ENCODE measurements around the gene TPCN1.

The TPCN1 gene

GRCh38 chr12:113263431-113263963 lies 42.2 kb downstream of the TPCN1 start:
- DNase-seq: no peak

DNA sequence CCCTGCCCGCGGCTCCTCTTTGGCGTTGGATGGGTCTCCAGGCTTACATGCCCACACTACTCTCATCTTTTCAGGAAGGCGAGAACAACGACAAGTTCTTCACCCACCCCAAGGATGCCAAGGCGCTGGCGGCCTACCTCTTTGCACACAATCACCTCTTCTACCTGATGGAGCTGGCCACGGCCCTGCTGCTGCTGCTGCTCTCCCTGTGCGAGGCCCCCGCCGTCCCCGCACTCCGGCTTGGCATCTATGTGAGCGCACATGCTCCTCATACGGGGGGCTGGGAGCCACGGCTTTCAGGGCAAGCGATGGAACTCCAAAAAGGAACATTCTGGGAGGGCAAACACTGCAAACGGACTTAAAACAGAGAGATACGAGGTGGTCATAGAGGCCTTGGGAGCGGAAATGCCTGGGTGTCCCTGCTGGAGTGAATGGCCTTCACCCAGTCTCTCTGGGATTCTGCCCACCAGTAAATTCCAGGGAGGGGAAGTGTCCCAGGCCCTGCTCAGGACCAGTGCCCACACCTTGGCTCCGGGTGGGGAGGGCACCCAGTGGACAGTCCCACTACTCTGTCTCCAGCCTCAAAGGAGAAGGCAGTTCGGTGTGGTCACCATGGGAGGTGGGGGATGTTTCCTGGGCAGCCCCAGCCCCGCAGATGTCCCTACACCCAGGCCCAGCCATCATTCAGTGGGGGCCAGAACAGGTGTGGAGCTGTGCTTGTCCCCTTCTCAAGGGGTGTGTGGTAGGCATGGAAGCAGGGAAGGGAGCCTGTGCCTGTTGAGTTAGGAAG lies 45.0 kb downstream of the TPCN1 start:
- no peak for DNase-seq

DNA sequence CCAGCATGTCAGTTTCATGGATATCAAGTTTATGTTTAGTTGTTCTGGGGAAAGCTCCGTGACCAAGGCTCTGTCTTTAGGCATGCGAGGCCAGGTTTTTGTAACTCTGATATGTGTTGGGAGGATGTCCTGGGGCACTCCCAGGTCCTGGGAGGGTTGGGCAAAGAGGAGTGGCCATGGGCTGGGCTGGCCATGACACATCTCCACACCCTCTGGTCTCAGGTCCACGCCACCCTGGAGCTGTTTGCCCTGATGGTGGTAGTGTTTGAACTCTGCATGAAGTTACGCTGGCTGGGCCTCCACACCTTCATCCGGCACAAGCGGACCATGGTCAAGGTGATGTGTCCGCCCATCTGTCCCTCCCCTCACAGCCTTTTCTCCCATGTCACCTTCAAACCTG lies 46.4 kb downstream of the TPCN1 start:
- no peak for DNase-seq

- no peak for DNase-seq
Measured at GRCh38 chr12:113268136-113268535, 46.9 kb downstream of the TPCN1 start.

- no peak for DNase-seq
Measured at GRCh38 chr12:113268621-113269020, 47.4 kb downstream of the TPCN1 start.

GRCh38 chr12:113269257-113269943 lies 48.1 kb downstream of the TPCN1 start:
- DNase-seq: no peak

DNA sequence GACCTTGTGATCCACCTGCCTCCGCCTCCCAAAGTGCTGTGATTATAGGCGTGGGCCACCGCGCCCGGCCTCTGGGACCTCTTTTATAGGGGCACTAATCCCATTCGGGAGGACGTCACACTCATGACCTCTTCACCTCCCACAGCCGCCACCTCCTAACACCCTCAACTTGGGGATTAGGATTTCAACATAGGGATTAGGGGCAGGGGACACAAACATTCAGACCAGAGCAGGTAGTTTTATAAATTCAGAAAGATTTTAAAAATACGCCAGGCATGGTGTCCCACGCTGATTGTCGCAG lies 49.4 kb downstream of the TPCN1 start:
- DNase-seq: no peak

GRCh38 chr12:113271466-113271852 lies 50.2 kb downstream of the TPCN1 start:
- no peak for DNase-seq

DNA sequence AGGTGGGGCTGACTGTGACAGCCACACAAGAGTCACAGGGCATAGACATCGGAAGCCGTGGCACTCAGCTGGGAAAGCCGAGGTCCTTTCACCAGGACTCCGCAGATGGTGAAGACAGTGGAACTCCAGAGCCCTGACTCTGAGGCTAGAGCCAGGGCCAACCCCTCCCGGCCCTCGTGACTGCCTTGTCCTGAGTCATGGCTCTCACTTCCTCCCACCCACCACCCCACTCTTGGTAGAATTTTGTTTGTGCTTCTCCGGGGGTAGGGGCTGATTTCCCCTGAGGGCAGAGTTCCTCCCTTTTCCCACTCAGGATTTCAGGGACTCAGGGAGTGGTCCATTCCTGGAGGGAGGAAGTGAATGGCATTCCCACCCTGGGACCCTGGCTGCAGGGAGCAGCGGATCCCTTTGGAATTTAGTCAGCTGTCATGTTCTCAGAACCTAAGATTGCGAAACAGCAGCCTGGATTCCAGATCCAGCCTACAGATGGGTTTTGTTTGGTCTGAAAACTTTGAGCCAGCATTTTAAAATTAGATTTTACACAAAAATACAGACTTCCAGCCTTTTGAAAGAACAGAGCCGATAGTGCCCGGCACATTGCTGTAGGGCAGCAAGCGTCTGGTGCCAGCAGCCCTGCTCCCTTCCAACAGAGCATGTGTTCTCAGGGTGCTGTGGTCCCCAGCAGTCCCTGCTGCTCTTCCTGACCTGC lies 50.7 kb downstream of the TPCN1 start:
- no peak for DNase-seq

DNA sequence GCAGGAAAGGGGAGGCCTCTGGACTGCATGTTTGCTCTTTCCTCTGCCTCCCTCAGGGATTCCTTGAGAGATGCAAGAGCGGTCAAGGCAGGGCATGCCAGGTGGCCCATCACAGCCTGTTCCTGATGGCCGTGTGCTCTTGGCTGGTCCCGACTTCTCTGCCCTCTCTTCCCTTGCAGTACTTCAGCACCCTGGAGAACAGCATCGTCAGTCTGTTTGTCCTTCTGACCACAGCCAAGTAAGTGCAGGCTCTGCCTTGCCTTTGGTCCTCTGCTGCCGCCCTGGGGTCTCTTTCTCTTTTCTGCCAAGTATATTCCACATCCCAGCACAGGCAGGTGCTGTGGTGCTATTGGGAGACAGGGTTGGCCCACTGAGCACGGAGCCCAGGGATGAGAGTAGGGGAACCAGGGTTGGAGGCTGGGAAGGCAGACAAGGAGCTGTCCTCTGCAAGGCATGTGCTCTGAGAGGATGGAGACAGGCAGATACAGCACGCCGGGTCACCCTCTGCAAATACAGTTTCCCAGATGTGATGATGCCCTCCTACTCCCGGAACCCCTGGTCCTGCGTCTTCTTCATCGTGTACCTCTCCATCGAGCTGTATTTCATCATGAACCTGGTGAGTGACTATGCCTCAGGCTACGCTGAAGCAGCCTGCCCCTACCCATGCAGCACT lies 51.9 kb downstream of the TPCN1 start:
- DNase-seq: no peak

GRCh38 chr12:113274848-113275247 lies 53.6 kb downstream of the TPCN1 start:
- no peak for DNase-seq

DNA sequence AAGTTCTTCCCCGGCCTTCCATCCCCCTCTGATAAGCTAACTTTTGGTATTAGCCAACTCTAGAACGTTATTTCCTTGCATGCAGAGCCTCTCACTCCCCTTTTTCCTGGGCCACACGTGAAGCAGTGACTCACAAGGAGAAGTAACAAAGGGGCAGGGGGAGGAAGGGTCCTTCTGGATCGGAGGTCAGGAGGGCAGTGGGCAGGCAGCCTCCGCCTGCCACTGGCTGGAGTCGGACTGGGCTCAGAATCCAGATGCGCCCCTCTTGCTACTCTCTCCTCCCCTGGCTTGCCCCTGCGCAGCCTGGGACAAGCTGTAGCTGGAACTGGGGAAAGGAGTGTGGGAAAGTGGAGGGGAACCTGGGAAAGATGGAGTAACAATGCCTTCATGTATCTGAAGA lies 55.0 kb downstream of the TPCN1 start:
- no peak for DNase-seq

DNA sequence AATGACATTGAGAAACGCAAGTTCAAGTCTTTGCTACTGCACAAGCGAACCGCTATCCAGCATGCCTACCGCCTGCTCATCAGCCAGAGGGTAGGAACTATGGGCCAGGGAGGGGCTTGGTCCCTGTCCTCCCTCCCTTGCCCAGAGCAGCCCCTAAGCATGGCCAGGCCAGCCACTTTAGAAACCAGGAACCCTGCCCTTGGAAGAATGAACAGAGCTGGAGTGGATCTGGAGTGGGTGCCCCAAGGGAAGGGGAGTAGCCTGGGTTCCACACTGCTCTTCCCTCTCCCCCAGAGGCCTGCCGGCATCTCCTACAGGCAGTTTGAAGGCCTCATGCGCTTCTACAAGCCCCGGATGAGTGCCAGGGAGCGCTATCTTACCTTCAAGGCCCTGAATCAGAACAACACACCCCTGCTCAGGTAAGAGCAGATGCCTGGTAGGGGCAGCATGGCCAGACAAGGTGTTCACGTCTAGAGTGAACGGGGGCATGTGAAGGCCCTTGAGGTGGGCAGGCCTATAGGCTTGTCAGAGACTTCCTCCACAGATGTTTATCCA lies 55.8 kb downstream of the TPCN1 start:
- DNase-seq: no peak

DNA sequence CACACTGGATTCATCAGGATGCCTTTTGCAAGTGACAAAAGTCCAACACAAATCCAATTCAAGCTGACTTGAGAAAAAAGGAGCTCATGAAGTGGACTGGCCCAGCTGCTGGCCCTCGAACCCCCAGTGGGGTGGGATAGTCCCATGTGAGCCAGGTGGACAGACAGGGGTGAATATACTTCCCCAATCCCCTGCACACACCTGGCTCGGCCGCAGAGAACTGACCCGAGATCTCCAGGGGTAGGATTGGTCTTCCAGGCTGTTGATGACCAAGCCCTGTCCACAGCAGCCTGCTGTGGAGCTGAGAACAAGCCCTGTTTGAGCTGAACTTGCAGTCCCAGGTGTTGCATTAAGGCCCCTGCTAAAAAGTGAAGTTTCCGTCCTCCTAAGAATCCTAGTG lies 56.2 kb downstream of the TPCN1 start:
- DNase-seq: no peak

- DNase-seq: no peak
Measured at GRCh38 chr12:113278141-113278540, 56.9 kb downstream of the TPCN1 start.

DNA sequence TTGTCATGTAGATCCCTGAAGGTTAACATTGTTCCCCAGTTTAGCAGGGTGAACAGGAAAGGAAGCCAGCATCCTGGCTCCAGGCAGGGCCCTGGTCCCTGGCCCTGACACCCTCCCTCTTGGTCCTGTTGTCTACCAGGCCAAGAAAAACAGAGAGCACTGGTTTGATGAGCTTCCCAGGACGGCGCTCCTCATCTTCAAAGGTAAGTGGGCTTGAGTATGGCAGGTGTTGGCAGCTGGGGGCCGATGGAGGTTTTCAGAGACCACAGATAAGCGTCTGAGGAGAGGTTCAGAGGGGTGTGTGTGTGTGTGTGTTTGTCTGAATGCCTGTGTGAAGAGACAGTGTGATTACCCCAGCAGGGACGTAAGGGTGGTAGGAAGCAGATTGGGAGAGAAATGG lies 57.4 kb downstream of the TPCN1 start:
- no peak for DNase-seq

GRCh38 chr12:113284751-113285150 lies 63.5 kb downstream of the TPCN1 start:
- DNase-seq: no peak

GRCh38 chr12:113285679-113286610 lies 64.7 kb downstream of the TPCN1 start:
- DNase-seq: no peak

DNA sequence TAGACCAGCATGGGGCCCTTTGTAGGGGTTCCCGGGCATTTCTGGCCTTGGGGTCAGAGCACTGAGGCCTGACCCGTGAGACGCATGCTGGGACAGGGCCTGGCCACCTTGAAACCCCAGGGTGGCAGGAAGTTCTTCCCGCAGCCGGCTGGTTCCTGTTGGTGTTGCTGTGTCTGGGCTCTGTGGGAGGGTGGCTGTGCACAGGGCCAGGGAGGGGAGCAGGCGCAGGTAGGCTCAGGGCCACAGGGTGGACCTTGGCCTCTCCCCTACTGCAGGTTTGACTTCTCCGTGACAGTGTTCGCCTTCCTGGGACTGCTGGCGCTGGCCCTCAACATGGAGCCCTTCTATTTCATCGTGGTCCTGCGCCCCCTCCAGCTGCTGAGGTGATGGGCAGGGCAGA lies 65.4 kb downstream of the TPCN1 start:
- DNase-seq: no peak

GRCh38 chr12:113287146-113287898 lies 66.1 kb downstream of the TPCN1 start:
- DNase-seq: no peak

GRCh38 chr12:113287899-113288282 lies 66.6 kb downstream of the TPCN1 start:
- DNase-seq: no peak
